ENCODE data around the gene CDH7.

CDH7 gene, protein sequence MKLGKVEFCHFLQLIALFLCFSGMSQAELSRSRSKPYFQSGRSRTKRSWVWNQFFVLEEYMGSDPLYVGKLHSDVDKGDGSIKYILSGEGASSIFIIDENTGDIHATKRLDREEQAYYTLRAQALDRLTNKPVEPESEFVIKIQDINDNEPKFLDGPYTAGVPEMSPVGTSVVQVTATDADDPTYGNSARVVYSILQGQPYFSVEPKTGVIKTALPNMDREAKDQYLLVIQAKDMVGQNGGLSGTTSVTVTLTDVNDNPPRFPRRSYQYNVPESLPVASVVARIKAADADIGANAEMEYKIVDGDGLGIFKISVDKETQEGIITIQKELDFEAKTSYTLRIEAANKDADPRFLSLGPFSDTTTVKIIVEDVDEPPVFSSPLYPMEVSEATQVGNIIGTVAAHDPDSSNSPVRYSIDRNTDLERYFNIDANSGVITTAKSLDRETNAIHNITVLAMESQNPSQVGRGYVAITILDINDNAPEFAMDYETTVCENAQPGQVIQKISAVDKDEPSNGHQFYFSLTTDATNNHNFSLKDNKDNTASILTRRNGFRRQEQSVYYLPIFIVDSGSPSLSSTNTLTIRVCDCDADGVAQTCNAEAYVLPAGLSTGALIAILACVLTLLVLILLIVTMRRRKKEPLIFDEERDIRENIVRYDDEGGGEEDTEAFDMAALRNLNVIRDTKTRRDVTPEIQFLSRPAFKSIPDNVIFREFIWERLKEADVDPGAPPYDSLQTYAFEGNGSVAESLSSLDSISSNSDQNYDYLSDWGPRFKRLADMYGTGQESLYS

DNA sequence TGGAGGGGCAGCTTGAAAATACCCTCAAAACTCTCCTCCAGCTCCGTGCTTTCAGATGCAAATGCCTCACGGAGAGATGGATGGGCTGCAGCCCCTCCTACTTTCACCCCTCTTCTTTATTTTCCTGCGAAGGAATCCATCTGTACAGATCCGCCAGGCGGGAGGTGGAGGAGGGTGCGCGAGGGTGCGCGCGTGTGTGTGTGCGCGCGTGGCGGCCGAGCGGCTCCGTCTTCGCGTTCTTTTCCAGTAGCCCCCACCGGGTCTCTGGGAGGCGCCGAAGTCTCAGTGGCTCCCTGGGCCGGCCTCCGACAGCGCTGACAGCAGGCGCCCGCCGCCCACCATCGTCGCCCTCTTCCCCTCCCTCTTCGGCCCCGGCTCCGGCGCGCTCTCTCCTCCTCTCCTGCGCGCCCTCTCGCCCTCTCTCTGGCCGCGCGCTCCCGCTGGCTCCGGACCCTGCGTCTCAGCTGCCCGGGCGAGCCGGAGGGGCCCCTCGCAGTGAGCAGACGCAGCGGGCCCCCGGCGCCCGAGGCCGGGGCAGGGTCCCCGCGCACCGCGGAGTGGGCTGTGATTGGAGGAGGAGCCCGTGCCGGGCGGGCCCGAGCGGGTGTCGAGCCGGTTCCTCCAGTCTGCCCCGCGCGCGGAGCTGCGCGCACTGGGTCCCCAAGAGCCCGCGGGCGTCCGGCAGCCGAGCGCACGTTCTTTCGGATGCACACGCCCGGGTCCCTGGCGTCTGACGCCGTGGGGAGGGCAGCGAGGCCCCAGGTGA, at the start of gene CDH7:
CDH7 (plus strand) TSS at position 624 of the 766 bp plus-strand sequence. CDS start 11,831 bp downstream, outside the sequence.
- no peak for DNase-seq

- DNase-seq, result no peak
These were observed 46.8 kb upstream of the CDH7 start for GRCh38 chr18:65704046-65704445.

- no peak for DNase-seq
These were observed 44.2 kb upstream of the CDH7 start for GRCh38 chr18:65706646-65707045.

- DNase-seq, result no peak
These were observed 39.3 kb upstream of the CDH7 start for GRCh38 chr18:65711493-65711892.

DNA sequence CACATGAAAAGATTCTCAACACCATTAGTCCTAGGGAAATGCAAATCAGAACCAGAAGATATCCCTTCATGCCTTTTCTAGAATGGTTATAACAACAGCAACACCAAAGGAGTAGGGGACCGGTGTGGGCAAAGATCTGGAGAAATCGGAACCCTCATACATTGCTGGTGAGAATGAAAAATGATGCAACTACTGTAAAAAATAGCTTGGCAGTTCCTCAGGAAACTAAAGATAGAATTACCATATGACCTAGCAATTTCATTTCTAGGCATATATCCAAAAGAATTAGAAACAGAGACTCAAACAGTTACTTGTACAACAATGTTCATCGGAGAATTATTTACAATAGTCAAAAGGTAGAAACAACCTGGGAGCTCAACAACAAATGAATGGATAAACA, 29.2 kb upstream of the CDH7 start:
- DNase-seq, result no peak

- DNase-seq, result no peak
These were observed 25.4 kb upstream of the CDH7 start for GRCh38 chr18:65725251-65726050.

DNA sequence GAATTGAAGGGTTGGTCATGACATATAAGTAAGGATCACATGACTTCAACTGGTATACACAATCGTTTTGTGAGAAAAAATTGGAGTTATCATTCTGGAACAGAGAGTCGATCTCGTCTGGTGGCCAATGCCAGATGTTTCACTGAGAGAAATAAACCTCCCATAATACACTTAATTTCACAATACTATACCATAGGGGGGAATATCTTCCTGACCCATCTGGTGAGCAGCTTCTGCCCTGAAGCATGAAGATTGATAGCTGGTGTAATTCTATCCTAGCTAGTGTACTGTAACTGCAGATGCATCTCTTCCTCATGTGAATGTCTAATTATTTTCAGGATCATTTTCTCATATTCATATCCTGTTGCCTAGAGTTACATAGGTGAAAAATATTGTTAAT, 15.7 kb upstream of the CDH7 start:
- no peak for DNase-seq

DNA sequence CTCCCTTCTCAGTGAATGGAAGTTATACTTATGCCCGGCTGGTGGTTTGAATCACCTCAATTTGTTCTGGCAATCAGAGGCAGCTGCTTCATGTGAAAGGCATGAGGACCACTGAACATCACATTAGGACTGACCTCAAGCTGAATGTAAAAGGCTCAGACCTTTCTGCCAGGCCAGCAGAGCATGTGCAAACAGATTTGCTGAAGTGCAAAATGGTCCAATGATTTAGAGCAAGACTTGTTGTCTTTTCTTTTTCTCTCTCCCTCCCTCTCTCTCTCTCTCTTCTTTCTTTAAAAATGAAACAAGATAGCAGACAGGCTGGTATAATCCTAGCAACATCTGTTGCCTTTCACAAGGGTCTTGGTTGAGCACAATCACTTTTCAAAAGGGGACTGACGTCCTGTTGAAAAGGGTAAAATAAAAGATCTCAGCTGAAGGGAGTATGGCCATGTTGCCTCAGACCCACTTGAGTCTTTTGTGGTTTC, 13.3 kb upstream of the CDH7 start:
- no peak for DNase-seq

DNA sequence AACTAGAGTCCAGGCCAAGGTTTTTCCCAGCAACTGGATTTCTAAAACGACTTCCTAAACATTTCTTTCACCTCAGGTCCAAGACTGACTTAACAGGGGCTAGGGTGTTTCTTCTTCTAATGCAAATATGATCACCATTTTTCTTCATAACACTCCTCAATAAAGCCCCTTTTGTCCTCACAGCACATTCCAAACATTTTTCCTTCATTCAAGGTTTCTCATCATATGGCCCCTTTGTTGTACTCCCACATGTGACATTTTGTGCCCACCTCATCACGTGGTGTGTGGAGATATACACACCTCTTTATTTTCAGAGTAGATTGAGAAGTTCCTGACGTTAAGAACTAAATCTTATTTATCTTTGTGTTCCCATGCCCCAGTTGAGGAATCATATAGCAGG, 3.9 kb upstream of the CDH7 start:
- DNase-seq, result no peak

DNA sequence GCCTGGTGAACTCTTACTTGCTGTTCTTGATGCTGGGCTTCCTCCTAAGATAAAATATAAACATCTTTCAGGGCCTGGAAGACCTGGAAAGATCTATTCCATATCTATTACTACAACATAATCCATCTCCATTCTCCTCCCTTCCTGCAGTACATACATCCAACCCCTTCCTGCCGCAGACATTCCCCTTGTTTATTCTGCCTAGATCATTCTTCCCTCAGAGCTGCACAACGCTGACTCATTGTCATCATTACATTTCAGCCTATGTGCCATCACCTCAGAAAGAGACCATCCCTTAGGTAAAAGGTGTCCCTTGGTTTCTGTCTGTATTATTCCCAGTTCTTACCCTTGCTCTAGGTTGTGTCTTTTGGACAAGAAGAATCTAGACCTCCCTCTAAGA, 2.5 kb upstream of the CDH7 start:
- DNase-seq, result no peak

GRCh38 chr18:65749841-65750240, 971 bp upstream of the CDH7 start:
- DNase-seq, result no peak

- DNase-seq, result no peak
These were observed 608 bp downstream of the CDH7 start for GRCh38 chr18:65751155-65752085.

- no peak for DNase-seq
These were observed 2.0 kb downstream of the CDH7 start for GRCh38 chr18:65752625-65753325.

DNA sequence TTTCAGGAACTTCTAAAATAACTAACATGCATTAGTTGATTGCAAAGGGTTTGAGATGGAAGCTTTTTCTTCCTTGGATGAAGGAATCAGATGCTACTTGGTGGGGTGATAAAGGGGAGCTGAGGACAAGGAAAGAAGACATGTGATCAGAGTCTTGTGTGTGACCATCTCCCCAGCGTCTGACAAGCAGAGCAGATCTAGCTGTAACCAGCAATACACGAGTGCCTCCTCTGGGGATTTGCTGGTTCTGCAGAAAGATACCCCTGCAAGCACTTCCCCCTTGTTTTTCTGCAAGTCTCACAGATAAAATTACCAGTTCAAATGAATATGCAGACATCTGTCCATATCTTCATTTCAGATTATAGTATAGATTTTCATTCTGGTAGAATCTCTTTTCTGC, 2.7 kb downstream of the CDH7 start:
- DNase-seq, result no peak

DNA sequence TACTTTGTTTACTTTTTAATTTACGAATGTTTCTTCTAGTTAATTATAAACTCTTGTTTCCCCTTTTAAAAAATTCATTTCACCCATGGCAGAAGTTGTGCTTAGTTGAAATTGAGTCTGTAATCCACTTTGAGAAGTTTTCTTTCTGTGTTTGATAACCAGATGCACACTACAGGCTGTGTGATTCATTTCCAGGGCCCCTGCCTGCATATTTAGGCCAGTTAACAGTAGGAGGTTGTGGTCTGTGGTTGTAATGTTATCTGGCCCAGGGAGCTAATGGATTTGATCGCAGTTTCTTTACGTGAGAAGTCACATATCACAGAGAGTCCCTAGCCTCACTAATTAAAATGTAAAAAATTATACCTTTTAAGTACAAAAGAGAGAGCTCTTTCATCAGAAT, 3.3 kb downstream of the CDH7 start:
- no peak for DNase-seq

DNA sequence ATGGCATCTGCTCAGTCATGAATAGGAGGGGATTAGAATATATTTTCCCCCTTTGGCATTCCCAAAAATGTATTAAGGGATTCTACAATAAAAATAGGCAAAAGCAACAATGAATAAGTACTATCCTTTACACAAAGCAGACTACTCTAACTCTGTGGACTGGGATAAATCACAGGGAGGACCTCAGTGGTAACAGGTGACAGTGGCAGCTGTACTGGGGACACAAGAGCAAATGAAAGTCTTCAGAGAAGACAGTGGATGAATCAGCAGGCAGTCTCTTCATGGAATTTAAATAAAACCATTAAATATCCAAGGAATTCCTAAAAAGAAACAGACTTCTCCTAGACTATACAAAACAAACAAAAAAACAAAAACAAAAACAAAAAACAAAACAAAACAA, 4.8 kb downstream of the CDH7 start:
- no peak for DNase-seq

DNA sequence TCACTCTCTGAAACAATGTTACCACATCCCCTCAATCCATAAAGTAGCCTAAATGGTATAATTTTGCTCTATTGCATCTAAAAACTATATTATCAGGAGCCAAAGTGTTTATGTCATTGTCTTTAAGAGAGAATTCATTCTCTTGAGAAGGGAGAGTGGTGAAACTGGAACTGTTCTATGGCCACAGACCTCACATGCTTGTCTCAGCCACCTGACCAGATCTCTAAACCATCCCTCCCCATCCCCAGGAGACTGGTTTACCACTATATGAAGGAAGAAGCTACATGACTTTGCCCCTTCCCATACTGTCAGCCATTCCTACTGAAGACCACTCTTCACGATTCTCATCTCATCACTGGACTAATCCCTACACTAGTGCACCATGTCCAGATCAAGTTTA, 9.6 kb downstream of the CDH7 start:
- no peak for DNase-seq

DNA sequence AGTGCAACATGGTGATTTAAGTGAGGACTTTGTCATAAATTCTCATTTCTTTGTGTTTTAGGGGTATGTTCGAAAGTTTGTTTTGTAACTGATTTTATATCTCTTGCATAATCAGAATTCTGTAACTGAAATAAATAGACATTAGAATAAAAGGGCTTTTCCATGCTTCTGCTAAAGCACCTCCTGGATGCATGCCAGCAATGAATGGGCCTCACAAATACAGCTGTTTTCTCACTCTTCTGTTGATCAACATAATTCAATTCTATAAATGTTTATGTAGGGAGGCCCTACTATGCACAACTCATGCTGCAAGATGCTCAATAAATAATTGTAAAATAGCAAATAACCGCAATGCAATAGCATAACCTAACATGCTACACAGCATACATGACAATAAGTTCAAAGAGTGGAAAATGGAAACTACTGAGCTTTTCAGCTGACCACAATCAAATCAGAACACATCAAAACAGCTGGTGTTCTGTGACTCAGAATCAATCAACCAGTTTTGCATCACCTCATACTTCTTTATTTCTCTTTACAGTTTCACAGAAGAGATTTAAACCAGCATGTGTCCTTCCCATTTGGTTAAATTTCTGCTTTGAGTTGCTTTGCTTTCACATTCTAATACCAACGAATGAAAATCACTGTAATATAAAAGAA, 11.0 kb downstream of the CDH7 start:
- DNase-seq, result no peak

DNA sequence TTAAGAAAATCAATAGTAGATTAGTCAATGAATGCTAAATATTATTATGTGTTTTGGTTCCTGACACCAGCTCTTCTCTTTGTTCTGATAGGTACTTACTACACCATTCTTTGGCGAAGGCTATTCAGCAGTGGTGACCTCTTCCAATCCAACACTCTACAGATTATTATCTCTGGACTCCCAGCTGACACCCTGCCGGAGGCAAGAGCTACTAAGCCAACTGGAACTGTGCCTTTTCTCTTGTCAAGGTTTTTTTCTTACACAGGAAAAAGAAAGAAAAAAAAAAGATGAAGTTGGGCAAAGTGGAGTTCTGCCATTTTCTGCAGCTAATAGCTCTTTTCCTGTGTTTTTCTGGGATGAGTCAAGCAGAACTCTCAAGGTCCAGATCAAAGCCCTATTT, 11.7 kb downstream of the CDH7 start:
- no peak for DNase-seq

DNA sequence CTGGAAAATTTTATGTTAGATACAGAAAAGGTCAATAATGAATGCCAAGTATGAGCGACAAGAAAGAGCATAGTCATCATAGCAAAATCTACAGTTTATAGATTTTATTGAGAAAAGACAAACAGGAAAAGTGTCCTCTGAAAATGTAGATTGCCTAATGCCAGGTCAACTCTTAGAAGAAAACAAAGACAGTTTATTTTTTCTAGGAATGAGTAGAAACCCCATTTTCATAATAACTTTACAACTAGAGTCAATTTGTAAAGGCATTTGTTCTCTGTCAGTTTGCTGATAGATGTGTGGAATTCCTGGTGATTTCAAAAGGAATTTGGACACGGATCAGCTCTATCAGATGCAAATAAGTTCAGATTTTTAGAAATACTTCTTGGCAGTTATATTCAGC, 16.6 kb downstream of the CDH7 start:
- DNase-seq, result no peak

Data from activated naive CD4-positive, alpha-beta T cell (primary cell).